OCI-LY3 (cell line): Measurements from ENCODE around the gene SYT2.
"Not testable (repeated sequence)": the region's sequence is repeated elsewhere in the genome, so short reads cannot be mapped to it uniquely, and the experiment has no call there.

Experiments used
- EZH2phosphoT487 ChIP-seq: fragments of 200-600 bp; shearing (Covaris generic); IDR thresholded peaks from 2 replicates; pipeline ENCODE4 v1.6.1; 2018; ENCODE audit warnings: antibody characterized with exemption, mixed run types, low read depth
- TF ChIP-seq, protein P1 (sequence below): fragments of 200-600, 300-600 bp; sonication (generic); IDR thresholded peaks from 2 replicates; pipeline ENCODE4 v1.5.1; 2014; ENCODE audit warnings: antibody characterized with exemption, low read length, low read depth

- TF ChIP-seq EZH2phosphoT487 = not testable (repeated sequence)
- TF ChIP-seq, protein P1, sequence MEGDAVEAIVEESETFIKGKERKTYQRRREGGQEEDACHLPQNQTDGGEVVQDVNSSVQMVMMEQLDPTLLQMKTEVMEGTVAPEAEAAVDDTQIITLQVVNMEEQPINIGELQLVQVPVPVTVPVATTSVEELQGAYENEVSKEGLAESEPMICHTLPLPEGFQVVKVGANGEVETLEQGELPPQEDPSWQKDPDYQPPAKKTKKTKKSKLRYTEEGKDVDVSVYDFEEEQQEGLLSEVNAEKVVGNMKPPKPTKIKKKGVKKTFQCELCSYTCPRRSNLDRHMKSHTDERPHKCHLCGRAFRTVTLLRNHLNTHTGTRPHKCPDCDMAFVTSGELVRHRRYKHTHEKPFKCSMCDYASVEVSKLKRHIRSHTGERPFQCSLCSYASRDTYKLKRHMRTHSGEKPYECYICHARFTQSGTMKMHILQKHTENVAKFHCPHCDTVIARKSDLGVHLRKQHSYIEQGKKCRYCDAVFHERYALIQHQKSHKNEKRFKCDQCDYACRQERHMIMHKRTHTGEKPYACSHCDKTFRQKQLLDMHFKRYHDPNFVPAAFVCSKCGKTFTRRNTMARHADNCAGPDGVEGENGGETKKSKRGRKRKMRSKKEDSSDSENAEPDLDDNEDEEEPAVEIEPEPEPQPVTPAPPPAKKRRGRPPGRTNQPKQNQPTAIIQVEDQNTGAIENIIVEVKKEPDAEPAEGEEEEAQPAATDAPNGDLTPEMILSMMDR = not testable (repeated sequence)
Observed at GRCh38 chr1:202542415-202542814, 167.8 kb downstream of the SYT2 start.
